HG03135 (cell line): ENCODE data around the gene CTPS1.

Source experiments
- ATAC-seq: cut with Tn5 transposase; IDR thresholded peaks from one replicate; pipeline ENCODE4 v1.9.1; 2021; ENCODE audit warnings: mild to moderate bottlenecking, moderate library complexity; ENCODE audit not compliant: unreplicated experiment

The CTPS1 gene, protein sequence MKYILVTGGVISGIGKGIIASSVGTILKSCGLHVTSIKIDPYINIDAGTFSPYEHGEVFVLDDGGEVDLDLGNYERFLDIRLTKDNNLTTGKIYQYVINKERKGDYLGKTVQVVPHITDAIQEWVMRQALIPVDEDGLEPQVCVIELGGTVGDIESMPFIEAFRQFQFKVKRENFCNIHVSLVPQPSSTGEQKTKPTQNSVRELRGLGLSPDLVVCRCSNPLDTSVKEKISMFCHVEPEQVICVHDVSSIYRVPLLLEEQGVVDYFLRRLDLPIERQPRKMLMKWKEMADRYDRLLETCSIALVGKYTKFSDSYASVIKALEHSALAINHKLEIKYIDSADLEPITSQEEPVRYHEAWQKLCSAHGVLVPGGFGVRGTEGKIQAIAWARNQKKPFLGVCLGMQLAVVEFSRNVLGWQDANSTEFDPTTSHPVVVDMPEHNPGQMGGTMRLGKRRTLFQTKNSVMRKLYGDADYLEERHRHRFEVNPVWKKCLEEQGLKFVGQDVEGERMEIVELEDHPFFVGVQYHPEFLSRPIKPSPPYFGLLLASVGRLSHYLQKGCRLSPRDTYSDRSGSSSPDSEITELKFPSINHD

DNA sequence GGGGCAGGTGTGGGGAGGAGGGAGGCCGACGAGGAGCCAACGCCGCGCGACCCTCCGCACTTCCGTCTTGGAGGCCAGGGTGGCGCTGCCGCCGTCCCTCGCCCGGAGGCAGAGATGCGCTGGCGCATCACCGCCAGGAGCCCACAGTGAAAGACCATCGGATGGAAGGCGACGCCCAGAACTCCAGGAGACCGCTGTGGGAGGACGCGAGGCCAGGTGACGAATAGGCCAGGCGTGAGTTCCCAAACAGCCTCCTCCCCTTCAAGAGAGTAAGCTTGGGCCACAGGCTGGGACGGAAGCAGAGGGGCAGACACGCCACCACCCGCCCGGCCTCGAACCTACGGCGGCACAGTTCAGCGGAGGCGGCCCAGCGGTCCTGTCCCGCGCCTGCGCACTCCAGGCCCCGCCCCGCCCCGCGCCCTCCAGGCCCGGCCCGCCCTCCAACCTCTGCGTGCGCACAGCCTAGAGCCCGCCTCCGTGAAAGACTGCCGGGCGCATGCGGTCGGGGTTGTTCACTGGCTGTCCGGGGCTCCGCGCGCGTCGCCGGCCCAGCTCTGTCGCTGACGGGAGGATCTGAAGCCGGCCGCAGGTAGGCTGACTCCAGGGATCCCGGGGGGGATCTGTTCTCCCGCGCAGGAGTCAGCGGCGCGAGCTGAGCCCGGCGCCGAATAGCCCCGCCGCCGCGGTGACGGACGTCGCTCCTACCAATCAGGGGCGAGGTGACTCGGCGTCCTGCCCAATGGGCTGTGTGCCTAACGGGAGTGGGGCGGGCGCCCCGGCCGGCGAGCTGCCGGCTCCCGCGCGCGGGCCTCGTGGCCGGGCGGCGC, at the start of gene CTPS1:
TSS of gene CTPS1 (plus strand) at position 456 of the 827 bp plus-strand sequence. CDS start 3,595 bp downstream, outside the sequence.
- ATAC-seq: peak; percentile 85

DNA sequence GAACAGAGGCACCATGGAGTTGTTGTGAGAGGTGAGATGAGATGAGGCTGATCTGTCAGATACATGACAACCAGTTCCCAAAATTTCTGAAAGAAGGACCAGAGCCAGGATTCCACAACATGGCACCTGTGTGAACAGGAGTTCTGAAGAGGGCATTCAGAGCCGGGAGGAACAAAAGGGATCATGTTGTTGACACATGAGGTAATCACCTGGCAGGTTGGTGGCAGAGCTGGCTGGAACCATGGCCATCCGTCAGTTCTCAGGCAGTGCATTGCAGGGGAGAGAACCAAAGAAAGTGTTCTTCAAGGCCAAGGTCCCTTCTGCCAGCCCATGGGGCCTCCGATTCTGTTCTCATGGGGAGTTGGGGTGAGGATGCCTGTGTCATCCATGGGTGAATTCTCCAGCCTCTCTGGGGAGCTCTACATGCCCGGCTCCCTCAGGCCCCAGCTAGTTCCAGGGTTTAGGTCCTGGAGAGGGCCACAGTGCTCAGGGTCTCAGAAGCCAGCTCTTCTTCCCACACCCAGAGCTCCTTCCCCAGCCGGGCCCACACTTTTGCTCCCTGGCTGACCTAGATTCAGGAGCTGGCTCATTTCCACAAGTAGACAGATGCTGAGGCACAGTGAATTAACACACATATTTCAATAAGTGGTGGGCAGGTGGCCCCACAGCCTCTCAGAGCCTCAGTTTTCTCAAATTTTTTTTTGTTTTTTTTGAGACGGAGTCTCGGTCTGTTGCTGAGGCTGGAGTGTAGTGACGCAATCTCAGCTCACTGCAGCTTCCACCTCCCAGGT, 49.1 kb upstream of the CTPS1 start:
- ATAC-seq: no peak

DNA sequence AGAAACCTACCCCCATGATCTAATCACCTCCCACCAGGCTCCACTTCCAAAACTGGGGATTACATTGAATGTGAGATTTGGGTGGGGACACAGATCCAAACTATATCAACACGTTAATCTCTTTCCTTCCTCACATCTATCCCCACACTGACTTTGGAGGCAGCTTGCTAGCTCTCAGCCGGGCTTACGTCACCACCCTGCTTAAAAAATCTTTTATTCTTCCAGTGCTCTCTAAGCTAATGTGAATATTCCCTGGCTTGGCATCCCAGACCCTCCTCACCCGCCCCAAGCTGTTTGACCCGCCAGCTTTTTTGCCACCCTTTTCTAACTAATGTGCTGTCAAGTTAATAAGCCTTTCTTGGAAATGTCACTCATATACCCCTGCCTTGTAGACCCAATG, 47.9 kb upstream of the CTPS1 start:
- ATAC-seq: no peak

DNA sequence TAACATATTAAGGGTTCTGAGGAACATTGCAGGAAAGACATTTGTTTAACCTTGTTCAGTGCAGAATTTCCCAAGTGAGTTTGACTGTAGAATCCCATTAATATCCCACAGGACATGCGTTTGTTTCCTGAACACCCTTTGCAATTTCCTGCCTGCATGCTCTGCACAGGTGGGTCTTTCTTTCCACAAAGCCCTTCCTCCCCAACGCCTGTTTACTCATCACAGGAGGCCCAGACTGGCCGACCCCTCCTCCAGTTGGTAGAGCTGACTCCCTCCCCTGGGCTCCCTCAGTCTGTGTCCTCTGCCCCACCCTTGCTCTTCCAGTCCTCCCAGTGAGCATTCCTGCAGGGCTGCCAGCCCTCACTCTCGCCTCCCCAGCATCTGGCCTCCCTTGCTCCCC, 47.5 kb upstream of the CTPS1 start:
- ATAC-seq: no peak

DNA sequence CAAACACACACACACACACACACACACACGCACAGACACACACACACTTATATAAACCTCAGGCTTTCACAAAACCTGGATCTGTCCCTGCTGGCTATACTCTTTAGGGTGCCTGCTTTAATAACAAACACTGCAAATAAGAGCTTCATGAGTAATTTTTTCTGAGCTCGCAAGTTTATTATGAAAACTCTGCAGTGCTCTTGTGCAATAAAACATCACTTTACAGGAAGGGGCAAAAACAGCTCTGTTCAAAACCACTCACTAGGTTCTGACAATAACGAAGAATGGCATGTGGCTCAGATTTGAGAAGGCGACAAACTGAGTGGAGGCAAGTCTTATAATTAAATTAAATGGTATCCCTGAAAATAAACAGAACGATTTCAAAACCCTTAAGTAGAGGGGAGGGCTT, 42.6 kb upstream of the CTPS1 start:
- no peak for ATAC-seq

DNA sequence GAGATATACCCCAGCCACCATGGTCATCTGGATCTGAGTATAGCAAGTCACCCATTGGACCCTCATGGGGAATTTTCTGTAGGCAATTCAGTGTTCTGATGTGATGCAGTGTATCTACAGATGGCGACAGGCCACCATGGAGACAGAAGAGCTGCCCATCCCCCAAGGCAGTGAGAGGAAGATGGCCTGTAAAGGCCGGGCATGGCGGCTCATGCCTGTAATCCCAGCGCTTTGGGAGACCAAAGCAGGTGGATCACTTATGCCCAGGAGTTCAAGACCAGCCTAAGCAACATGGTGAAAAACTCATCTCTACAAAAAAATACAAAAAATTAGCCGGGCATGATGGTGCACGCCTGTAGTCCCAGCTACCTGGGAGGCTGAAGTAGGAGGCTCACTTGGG, 41.1 kb upstream of the CTPS1 start:
- no peak for ATAC-seq

DNA sequence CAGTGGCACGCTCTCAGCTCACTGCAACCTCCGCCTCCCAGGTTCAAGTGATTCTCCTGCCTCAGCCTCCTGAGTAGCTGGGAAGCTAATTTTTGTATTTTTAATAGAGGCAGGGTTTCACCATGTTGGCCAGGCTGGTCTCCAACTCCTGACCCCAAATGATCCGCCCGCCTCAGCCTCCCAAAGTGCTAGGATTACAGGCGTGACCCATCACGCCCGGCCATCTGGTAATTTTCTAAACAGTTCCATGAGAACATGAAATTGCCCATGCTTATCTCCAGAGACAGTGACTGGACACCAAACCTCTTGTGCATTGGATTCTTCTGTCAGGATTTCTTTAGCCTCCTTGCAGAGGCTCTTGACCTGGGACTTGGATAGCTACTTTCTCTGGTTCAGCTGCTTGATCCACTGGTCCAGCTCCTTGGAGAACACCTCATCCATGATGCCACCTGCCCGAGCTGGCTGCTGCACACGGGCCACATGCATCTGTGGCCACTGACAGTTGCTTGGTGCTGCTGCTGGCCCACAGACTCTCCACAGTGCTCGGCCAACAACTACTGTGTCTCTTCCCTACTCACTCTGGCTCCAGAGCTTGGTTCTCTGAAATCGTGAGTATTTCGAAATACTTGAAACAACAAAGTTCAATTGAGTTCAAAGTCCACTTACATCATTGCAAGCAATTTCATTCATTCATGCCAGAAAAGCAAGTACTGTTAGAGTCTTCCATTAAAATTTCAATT, 40.0 kb upstream of the CTPS1 start:
- ATAC-seq: no peak

DNA sequence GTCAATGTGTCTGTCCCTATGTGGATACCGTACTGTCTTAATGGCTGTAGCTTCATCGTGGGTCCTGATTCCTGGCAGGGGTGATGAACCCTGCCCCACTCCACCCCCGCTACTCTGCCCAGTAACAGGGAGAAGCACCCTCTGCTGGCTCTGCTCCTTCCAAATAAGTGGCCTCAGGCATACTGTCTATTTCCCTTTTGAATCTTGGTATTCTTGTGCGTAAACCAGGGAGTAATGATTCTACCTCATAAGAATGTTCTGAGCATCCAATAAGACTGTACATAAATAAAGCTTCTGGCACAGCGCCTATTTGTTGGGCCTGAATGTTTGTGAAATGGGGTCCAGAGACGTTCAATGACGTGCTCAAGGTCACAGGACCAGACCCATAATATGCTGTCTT, 35.2 kb upstream of the CTPS1 start:
- no peak for ATAC-seq

DNA sequence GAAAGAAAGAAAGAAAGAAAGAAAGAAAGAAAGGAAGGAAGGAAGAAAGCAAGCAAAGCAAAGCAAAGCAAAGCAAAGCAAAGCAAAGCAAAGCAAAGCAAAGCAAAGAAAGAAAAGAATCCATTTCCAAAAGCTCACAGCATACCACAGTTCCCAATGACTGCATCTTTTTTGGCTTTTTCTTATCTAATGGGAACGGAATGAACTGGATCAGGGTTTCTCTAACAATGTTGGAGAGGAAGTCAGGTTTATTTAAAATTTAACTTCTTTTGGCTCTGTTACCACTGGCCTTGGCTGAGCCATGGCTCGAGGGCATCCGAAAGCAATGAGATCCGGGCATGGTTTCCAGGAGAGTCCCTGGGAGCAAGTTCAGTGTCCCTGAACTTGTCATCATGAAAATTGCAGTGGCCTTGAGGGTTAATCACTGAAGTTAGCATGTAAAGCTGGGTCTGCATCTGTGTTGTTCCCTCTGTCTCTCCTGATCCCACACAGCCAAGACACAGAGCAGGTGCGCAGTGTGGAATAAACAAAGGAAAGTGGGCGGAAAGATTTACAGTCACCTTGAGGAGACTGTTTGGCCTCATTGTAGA, 34.6 kb upstream of the CTPS1 start:
- ATAC-seq: no peak

DNA sequence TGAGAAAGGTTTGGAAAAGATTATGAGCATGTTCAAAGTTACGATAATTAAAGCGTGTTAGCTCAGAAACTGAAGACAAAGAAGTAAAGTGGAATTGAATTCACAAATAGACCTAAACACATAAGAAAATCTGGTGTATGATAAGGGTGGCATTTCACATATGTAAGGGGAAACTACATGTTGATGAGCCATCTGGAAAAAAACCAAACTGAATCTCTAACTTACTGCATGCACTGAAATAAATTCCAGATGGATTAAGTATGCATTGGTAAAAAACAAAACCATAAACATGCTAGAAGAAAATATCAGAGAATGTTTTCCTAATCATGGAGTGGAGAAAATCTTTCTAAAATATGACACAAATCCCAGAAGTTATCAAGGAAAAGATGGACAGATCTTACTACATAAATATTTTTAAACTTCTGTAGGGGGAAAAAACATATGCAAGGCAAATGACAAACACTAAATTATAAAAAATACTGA, 34.0 kb upstream of the CTPS1 start:
- no peak for ATAC-seq

DNA sequence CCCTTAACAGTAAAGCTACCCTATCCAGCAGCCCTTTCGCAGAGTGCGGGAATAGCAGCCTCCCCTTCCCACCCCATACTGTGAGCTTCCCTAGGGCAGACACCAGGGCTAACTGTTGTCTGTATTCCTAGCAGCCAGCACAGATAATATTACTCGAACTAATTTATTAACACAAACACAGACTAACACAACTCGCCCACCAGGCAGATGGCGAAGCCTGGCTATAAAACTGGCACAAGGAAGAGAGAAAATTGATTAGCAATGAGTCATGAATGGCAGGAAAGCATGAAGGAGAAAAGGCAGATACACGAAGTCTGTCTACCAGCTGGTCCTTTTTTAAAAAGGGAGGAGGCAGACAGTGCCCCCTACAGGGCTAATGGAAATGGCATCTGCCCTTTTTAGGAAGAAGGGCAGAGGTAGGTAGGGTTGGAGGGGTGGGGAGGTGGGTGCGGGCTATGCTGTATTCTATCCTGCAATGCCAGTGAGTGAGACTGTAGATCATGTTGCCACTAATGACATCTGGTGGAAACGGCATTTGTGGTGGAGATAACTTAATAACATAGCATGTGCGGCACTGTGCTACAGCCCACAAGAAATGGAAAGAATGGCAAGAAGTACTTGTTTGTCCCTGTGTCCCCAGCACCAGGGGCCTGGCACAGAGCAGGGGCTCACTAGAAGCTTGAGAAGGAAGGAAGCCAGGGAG, 30.6 kb upstream of the CTPS1 start:
- ATAC-seq: no peak

DNA sequence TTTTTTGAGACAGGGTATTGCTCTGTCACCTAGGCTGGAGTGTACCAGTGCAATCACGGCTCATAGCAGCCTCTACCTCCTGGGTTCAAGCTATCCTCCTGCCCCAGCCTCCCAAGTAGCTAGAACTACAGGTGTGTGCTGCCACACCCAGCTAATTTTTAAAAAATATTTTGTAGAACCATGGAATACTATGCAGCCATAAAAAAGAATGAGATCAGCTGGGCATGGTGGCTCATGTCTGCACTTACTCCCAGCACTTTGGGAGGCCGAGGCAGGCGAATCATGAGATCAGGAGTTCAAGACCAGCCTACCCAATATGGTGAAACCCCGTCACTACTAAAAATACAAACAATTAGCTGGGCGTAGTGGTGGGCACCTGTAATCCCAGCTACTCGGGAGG, 29.9 kb upstream of the CTPS1 start:
- no peak for ATAC-seq

DNA sequence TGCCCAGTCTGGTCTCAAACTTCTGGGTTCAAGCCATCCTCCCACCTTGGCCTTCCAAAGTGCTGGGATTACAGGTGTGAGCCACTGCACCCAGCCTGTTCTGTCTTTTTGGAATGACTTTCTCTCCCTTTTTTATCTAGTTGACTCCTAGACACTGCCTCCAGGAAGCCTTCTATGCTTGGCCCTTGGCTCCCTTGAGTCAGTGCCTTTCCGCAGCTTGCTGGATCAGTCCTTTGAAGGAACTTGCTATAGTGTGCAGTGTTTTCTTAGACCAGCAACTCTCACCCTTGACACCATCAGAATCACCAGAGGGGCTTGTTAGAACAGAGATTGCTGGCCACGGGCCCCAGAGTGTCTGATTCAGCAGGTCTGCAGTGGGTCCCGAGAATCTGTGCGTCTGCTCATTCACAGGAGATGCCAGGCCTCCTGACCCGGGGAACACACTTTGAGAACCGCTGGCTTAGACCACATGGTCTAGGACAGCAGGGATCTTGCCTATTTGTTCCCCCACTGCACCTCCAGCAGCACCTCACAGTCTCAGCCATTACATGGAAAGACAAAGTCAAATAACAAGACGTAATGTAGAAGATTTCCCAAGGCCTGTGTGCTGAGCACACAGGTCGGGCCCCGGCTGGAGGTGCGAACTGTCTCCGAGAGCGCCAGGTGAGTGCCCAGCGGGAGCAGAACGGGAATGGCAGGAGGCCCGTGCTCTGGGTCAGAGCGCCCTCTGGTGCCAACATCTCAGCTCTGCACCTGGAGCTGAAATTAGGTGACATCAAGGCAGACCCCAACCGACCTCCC, 27.4 kb upstream of the CTPS1 start:
- ATAC-seq: no peak

DNA sequence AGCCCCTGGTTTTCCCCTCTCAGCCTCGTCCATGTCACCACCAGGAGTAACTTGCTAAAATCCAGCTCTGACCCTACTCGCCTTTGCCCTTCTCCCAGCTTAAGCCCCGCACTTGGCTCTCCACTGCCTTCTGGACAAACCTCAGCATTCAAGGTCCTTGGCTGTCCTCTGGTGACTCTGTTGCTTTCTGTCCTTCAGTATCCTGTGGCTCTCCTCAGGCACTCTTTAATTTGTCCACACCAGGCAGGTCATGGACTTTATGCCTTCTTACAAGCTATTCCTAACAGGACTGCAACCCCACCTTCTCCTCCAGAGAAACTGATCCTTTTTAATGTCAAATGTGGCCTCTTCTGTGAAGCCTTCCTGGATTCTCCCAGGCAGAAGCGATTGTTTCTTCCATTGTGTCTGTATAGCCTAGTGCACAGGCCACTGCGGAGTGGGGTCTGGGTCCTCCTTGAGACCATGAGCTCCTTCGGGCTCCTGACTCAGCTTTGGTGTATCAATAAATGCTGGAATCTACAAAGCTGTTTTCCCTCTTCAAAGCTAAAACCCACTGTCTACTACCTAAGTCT, 26.7 kb upstream of the CTPS1 start:
- no peak for ATAC-seq

DNA sequence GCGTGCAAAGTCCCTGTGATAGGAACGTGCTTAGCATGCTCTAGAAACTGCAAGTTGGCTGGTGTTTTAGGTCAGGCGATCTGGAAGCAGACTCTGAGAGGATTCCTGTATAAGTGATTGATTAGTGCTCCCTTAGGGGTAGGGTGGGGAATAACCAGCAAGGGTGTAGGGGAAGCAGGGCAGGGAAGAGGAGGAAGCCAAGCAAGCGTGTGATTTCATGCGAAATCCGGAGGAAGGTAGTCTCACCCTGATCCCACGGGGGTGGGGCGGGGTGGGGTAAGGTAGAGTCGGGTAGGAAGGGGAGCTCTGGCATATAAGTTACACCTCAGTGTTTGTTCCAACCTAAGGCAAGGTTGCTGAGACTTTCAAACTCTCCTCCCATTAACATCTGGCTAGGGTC, 24.9 kb upstream of the CTPS1 start:
- ATAC-seq: no peak

DNA sequence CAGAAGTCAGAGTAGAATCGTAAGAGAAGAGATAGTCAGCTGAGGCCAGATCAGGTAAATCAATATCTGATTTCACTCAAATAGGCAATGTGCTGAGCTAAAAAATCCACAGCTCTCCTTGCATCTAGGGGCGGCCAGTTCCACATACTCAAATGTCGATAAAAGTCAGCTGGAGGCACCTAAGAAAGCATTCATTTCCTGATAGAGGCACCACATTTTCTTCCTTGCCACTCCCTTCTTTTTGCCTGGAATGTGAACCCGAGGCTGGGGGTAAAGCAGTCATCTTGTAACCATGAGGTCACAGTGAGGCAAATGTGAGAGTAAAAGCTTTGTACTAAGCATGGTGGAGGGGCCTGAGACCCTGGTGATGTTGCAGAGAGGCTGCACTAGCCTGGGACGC, 24.2 kb upstream of the CTPS1 start:
- ATAC-seq: no peak

DNA sequence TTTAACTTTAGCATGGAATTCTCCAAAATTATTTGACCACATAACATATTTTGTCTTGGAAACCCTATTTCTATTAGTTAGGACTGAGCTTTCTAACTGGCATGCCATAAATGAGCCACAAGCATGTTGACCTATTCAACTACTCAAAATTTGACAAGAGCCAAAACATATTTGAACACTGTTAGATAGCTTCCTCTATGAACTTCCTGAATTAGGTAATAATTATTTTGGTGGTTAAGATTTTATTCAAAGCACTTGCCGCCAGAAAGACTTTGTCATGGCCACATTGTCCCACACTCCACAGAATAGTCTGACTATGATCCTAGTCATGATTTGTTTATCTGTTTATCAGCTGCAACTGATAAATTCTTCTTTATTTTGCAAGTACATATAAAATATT, 23.1 kb upstream of the CTPS1 start:
- ATAC-seq: no peak

DNA sequence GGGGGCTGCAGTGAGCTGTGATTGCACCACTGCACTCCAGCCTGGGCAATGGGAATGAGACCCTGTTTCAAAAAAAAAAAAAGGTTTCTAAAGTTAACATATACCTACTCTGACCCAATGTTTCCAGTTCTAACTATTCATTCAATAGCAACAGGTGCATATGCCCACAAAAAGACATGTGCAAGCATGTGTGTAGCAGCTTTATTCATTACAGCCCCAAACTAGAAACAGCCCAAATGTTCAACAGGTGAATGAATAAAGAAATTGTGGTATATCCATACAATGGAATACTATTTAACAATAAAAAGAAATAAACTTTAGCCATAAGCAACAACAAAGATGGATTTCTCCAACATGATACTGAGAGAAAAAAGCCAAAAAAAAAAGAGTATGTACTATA, 21.3 kb upstream of the CTPS1 start:
- no peak for ATAC-seq
